Activated CD4-positive, CD25-positive, alpha-beta regulatory T cell treated with anti-CD3 and anti-CD28 coated beads, Interleukin-2, amount 50 U/mL, for 24 hours (primary cell): Measurements from ENCODE around the gene STAMBPL1.
A peak's percentile ranks its signal among the peaks of the same experiment; 100 is the strongest.

Experiments used
- ATAC-seq, 2 donors: fragments of 150-1000 bp; cut with Tn5 transposase; one replicate each; pipeline ENCODE4 v1.10.0; 2021; ENCODE audit warnings: mild to moderate bottlenecking in 1 of 2, moderate library complexity in 1 of 2

STAMBPL1 gene

DNA sequence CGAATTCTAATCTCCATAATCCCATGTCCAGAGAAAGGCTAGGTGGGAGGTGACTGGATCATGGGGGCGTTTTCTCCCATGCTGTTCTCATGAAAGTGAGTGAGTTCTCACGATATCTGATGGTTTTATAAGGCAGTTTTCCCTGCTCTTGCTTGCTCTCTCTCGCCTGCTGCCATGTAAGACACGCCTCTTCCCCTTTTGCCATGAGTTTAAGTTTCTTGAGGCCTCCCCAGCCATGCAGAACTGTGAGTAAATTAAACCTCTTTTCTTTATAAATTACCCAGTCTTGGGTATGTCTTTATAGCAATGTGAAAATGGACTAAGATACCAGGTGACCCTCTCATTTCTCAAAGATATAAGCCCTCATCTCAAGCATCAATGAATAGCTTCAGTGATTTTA, 73.6 kb downstream of the STAMBPL1 start:
- ATAC-seq = no peak

DNA sequence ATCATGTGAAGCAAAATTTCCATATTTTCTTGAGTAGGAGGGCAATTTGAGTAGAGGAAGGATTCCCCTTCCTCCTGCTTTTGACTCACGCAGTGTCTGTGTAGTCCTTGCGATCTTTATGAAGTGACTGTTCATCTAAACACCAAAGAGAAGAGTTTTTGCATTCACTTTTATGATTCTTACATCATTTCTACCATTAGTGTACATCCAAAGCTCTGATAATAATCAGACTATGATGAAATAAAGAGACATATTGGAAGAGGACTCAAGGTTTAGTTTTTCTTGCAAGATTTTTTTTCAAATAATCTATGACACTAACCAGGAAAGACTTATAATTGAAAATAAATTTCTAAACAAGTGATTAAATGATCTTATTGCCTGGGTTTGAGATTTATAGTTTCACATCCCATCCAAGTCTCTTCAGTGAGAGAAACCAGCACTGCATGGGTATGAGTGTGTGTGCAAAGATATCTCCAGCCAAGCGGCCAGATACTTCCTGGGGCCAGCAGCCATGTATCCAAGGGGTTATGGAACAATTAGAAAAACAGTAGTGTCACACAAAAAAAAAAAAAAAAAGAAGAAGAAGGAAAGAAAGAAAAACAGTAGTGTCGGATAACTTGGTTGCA, 74.5 kb downstream of the STAMBPL1 start:
- no peak for ATAC-seq

DNA sequence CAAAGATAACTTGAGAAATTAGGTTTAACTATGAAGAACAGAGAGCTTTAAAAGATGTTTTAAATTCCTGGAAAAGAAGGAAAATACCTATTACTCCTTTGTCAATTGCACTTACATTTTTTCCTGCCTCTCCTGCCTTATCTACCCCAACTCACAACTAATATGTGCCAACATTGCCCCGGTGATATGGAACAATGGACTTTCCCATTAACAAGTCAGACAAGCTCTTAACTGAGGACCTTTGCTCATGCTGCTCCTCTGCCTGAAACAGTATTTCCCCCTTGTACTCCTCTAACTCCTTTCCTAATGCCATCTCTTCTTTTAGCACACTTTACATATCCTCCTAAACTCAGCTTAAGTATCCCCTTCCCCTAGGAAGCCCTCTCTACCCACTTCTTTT, 77.3 kb downstream of the STAMBPL1 start:
- ATAC-seq = no peak

DNA sequence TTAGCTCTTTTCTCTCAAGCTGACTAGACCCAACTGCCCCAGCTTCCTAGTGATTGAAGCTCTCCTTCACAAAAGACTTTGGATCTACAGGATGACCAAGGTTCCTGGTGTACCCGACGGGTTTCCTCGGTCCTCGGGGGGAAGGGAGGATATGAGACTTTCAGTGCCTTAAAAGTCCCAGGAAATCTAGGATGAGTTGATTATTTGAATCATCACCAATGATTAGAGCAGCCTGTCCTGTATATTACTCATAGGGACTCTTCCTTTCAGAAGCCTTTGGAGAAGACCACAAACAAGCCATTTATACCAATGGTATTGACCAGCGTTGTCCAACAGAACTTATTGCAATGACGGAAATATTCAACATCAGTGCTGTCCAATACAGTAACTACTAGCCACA, 78.7 kb downstream of the STAMBPL1 start:
- ATAC-seq = no peak

DNA sequence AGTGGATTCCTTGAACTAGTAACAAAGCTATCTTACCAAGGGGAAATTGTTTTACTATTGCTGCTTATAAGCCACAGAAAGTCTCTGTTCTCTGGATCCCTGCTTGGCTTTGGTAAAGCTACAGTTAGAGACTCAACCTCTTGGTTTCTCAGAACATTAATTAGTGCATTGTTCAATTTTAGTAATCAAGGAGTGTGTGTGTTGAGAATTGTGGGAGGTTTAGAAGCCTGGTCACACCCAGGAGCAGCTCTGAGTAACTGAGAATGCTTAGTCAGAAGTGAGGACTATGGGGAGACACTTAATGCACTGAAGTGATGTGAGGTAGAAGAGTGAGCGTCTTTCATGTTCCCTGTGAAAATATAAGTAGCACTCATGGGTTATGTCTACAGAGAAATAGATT, 80.8 kb downstream of the STAMBPL1 start:
- ATAC-seq = peak; percentile 88 to 96

DNA sequence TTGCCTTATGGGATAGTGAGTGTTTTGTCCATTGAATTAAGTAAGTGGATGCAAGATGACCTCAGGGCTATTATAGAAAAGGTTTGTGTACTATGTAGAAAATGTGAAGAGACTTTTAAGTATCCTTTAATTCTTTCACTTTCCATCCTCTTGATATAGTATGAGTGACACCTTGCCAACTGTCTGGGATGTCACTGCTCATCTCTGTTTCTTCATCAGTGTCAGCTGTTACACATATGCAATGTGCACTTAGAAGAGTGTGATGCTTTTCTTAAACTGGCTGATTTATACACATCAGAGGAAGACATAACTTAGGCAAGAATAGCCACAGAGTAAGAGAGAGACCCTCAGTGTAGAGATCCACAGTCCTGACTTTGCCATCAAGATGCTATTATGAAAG, 81.2 kb downstream of the STAMBPL1 start:
- ATAC-seq = peak in 1 of 2 donors; percentile 14

DNA sequence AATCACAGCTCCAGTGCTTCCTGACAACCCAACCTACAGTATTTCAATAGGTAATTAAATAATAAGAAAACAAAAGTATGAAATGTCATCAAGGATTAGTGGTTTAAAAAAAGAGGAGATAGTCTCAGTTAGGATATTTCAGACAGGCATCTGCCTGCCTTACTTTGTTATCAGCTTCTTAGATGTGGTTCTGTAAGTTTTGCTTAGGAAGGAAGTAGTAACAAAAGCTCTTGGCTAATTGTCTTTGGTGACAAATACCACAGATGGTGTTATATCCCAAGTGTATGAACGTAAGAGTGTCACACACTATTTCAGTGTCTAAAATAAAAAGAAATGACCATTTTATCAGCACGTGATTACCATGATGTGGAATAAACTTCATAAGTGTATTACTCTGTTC, 82.3 kb downstream of the STAMBPL1 start:
- no peak for ATAC-seq

DNA sequence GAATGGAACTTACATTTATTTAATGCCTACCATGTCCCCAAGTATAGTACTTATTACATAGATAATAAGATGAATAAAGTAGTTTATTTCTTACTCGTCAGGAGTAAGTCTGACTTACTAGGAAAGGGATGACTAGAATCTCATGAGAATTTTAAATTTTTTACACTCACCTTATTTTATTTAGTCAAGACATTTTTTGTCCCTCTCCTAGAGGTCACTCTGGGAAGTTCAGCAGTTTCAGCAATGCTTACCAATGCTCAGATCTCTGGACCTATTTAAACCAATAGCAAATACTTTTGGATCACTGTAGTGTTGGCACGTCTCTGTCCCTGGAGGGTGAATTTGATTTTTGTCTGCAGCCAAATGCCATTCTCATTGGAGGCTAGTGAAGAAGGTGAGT, 83.3 kb downstream of the STAMBPL1 start:
- ATAC-seq = no peak

DNA sequence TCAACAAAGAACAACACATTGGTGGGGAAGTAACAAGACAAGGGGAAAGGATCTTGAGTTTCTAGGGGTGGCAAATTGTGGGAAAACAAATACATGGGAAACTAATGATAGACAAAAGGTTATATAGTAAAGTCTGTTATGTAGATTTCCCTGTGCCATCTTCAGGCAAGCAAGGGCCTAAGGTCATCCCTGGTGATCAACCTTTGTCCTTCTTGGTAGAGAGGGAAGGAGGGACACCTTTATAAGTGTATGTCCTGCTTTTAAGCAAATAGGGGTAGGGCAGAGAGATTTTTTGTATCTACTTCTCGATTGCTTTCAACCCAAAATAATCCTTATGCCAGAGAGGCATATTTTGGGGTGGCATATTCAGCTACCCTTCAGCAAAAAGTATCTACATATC, 84.3 kb downstream of the STAMBPL1 start:
- no peak for ATAC-seq

DNA sequence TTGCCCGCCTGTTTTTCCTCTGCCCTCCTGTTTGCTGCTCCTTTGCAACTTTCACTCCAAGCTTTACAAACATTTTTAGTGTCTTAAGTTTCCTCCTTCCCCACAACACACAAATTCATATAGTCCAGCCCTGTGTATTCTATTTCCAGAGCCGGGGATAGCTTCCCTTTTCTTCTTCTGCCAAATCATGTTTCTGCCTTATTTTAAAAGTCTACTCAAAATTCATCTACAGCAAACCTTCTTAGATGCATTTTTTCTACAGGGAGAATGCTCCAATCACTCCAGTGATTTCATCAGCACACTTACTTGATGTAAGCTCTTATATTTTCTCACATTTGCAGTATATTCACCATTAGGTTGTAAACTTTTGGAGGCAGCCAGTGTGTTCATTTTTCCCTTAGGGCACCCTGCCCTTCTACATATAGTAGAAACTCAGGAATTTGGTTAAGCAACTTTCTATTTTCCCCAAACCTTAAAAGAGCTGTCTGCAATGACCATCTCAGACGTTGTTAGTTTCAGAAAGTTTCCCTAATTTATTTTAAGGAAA, 84.9 kb downstream of the STAMBPL1 start:
- ATAC-seq = no peak

DNA sequence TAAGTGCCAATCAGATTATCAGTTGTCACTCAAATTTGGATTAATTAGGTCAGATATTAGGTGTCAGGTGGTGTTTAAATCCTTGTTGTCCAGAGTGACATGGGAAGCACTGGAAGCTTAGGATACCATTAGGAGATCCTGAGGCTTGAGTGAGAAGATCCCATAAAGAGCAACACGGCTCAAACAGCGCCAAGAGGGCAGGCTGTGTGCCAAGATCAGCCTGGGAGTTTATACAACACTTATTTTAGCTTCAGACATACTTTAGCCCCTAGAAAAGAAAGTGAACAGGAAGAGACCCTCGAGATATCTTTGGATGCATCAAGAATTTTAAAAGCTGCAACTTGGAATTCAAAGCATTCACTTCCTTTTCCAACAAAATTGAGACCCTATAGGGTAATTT, 86.8 kb downstream of the STAMBPL1 start:
- ATAC-seq = no peak

DNA sequence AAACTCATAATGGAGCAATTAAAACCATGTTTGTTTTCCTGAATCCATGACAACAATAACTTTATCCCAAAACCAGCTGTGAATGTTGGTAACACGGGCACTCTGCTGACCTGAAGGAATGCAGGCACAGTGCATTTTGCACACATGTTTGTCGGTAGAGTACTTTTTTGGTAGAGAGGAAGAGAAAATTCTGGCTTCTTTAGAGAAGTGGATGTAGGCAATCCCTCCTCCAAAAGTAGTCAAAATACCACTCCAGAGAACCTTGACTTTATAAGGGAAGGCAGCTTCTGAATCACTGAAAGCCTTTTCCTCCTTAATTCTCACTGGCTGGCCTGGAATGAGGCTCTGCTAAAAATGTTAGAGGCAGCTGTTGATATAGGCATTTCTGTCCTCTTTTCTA, 88.3 kb downstream of the STAMBPL1 start:
- ATAC-seq = no peak

DNA sequence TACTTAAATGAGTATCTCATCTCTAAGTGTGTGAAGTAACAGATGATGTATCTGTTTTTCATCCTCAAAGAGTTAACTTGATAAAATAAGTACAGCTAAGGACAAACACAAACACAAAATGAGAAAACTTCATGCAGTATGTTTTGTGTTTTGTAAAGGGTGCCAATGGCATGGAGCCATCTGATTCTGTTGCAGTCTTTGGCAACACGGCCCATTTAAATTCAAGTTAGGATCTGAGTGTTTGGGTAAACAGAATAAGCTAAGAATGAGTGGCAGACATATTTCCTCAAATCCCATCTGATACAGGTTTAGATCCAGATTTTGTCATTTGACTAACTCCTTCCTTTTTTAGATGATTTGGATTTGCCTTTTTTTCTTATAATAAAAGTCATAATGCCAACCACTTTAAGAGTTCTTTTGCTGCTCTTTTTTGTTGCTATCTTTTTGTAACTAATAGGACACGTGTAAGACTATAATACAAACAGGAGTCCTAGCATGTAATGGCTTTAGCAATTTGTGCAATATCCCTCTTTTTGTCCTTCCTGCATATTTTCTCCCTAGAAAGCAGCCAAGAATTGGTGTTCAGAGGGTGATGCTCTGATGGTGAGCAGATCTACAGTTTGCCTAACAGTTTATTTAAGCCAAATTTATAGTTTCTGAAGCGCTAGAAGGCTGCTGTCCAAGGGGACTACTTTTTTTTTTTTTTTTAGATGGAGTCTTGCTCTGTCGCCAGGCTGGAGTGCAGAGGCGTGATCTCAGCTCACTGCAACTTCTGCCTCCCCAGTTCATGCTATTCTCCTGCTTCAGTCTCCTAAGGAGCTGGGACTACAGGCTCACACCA, 91.4 kb downstream of the STAMBPL1 start:
- ATAC-seq = no peak
